GM12878 (cell line): ENCODE measurements around the gene TWIST1. TPM values are rescaled to one million over a fixed set of nuclear protein-coding genes. Genes with fewer than 3 reads are reported as not detected.

ENCODE experiments used
- ATAC-seq: fragments of 200-7000 bp; cut with Tn5 transposase; 3 replicates; pipeline ENCODE4 v1.9.1; 2020; ENCODE audit warnings: mild to moderate bottlenecking, moderate library complexity
- BruUV-seq: library from RNA; stranded (reverse); fragments of 400-500 nt; replicated peaks from 2 replicates; lab custom pipeline; 2021; lab: Mats Ljungman, UMichigan
- CTCF ChIA-PET: fragments of 300-600 bp; sonication (Branson Sonifier 250); formaldehyde crosslinking; extraction: SDS; loops from one replicate; lab custom pipeline; 2021; ENCODE audit warnings: inconsistent platforms; lab: Yijun Ruan, JAX
- POLR2A ChIA-PET: fragments of 350-600 bp; formaldehyde crosslinking; extraction: SDS; loops from one replicate; lab custom pipeline; 2021; ENCODE audit warnings: inconsistent platforms; lab: Charles Lee
- RAD21 ChIA-PET: fragments of 300-600 bp; sonication (Branson Sonifier 250); formaldehyde crosslinking; loops from one replicate; lab custom pipeline; 2023; ENCODE audit warnings: antibody characterized with exemption; ENCODE audit not compliant: unreplicated experiment; lab: Charles Lee
- SMC1A ChIA-PET: fragments of 300-600 bp; sonication (Branson Sonifier 250); formaldehyde crosslinking; loops from one replicate; lab custom pipeline; 2023; ENCODE audit not compliant: unreplicated experiment, uncharacterized antibody; lab: Charles Lee
- DNase-seq: peaks from one replicate; pipeline ENCODE4 v3.0.0-alpha.2; 2011; ENCODE audit warnings: low read depth, low spot score
- FAIRE-seq: peaks from 3 replicates; lab custom pipeline; 2011; peaks lifted over from hg19 to GRCh38; lab: Jason Lieb, UNC
- H2AFZ ChIP-seq: 2 replicates; pipeline ENCODE4 v1.6.0; 2011; ENCODE audit warnings: low read depth, low read length, control low read depth; ENCODE audit not compliant: control insufficient read depth
- H3K27ac ChIP-seq: 2 replicates; pipeline ENCODE4 v1.5.1; 2011; ENCODE audit warnings: control low read depth; ENCODE audit not compliant: control insufficient read depth, insufficient read depth
- H3K27me3 ChIP-seq, 2 experiments: replicated peaks in 1 of 2; 2 replicates each; pipeline versions ENCODE4 v1.6.0 to v1.6.1; 2011; ENCODE audit warnings: low read length in 1 of 2; ENCODE audit not compliant: control insufficient read depth in 2 of 2, insufficient read depth in 2 of 2
- H3K36me3 ChIP-seq, 2 experiments: 2 replicates each; pipeline ENCODE4 v1.5.1; 2011; ENCODE audit warnings: low read length in 1 of 2; ENCODE audit not compliant: control insufficient read depth in 2 of 2, insufficient read depth in 2 of 2
- H3K4me1 ChIP-seq: 2 replicates; pipeline ENCODE4 v1.6.1; 2011; ENCODE audit warnings: mild to moderate bottlenecking, low read length, moderate library complexity, mixed read lengths; ENCODE audit not compliant: control insufficient read depth, insufficient read depth
- H3K4me2 ChIP-seq: 2 replicates; pipeline ENCODE4 v1.6.0; 2011; ENCODE audit warnings: control low read depth; ENCODE audit not compliant: control insufficient read depth, insufficient read depth
- H3K4me3 ChIP-seq: fragments of 200-600 bp; sonication (generic); 2 replicates; pipeline ENCODE4 v1.5.1; 2016
- H3K79me2 ChIP-seq: 2 replicates; pipeline ENCODE4 v1.6.0; 2011; ENCODE audit warnings: low read length; ENCODE audit not compliant: control insufficient read depth, insufficient read depth
- H3K9ac ChIP-seq: 2 replicates; pipeline ENCODE4 v1.8.0; 2011; ENCODE audit warnings: low read length, control low read depth, mixed read lengths; ENCODE audit not compliant: control insufficient read depth, insufficient read depth
- H3K9me3 ChIP-seq: replicated peaks from 3 replicates; pipeline ENCODE4 v1.5.1; 2011; ENCODE audit warnings: mild to moderate bottlenecking, low read length; ENCODE audit not compliant: control insufficient read depth, insufficient read depth
- H4K20me1 ChIP-seq: 2 replicates; pipeline ENCODE4 v1.6.0; 2011; ENCODE audit not compliant: control insufficient read depth, insufficient read depth
- BCL11A ChIP-seq: IDR thresholded peaks from 2 replicates; pipeline ENCODE4 v1.6.1; 2011; ENCODE audit warnings: low read depth, low read length
- FOS ChIP-seq: IDR thresholded peaks from 3 replicates; pipeline ENCODE4 v1.6.1; 2011; ENCODE audit warnings: borderline replicate concordance; ENCODE audit not compliant: insufficient read length; ENCODE audit errors: extremely low read depth
- HCFC1 ChIP-seq: fragments of 150-350 bp; IDR thresholded peaks from 2 replicates; pipeline ENCODE4 v1.6.1; 2014; ENCODE audit warnings: low read length
- MXI1 ChIP-seq: fragments of 150-350 bp; IDR thresholded peaks from 2 replicates; pipeline ENCODE4 v1.6.1; 2011; ENCODE audit warnings: low read depth, mild to moderate bottlenecking, inconsistent platforms, low read length, improper control_type of control experiment
- NR2C1 ChIP-seq: fragments of 450-650 bp; IDR thresholded peaks from 2 replicates; pipeline ENCODE4 v1.6.1; 2017; ENCODE audit warnings: antibody characterized with exemption, mild to moderate bottlenecking, moderate library complexity
- NR2C2 ChIP-seq: IDR thresholded peaks from 2 replicates; pipeline ENCODE4 v1.6.1; 2011; ENCODE audit warnings: borderline replicate concordance, low read depth; ENCODE audit not compliant: control insufficient read depth, insufficient read length
- PKNOX1 ChIP-seq: fragments of 450-650 bp; IDR thresholded peaks from 2 replicates; pipeline ENCODE4 v1.6.1; 2016; ENCODE audit warnings: mild to moderate bottlenecking
- RB1 ChIP-seq: fragments of 450-650 bp; formaldehyde crosslinking; IDR thresholded peaks from 2 replicates; pipeline ENCODE4 v1.6.1; 2017; ENCODE audit warnings: mild to moderate bottlenecking, borderline replicate concordance
- RUNX3 ChIP-seq: IDR thresholded peaks from 2 replicates; pipeline ENCODE4 v1.6.1; 2012; ENCODE audit warnings: low read length, inconsistent platforms
- SMAD1 ChIP-seq: fragments of 450-650 bp; IDR thresholded peaks from 2 replicates; pipeline ENCODE4 v1.6.1; 2018; ENCODE audit warnings: mild to moderate bottlenecking, low read depth; ENCODE audit not compliant: partially characterized antibody
- SMAD5 ChIP-seq: IDR thresholded peaks from 2 replicates; pipeline ENCODE4 v1.6.1; 2016; ENCODE audit warnings: antibody characterized with exemption, low read depth
- STAT1 ChIP-seq: fragments of 450-650 bp; conservative IDR thresholded peaks from 2 replicates; pipeline ENCODE4 v1.6.1; 2014; ENCODE audit warnings: antibody characterized with exemption, mild to moderate bottlenecking
- SUZ12 ChIP-seq: fragments of 200-600 bp; sonication (generic); IDR thresholded peaks from one replicate; pipeline ENCODE4 v1.6.1; 2018; ENCODE audit warnings: antibody characterized with exemption, mild to moderate bottlenecking; ENCODE audit not compliant: unreplicated experiment
- YY1 ChIP-seq: IDR thresholded peaks from 2 replicates; pipeline ENCODE4 v1.6.1; 2011; ENCODE audit warnings: low read depth, mild to moderate bottlenecking, low read length
- ZNF207 ChIP-seq: fragments of 450-650 bp; IDR thresholded peaks from 2 replicates; pipeline ENCODE4 v1.6.1; 2014; ENCODE audit warnings: antibody characterized with exemption, mild to moderate bottlenecking, borderline replicate concordance
- ZNF24 ChIP-seq: fragments of 450-650 bp; IDR thresholded peaks from 2 replicates; pipeline ENCODE4 v1.6.1; 2017; ENCODE audit warnings: antibody characterized with exemption, mild to moderate bottlenecking
- ZSCAN29 ChIP-seq: fragments of 450-650 bp; IDR thresholded peaks from 2 replicates; pipeline ENCODE4 v1.6.1; 2017; ENCODE audit warnings: mild to moderate bottlenecking, moderate library complexity
- WGBS: methylation state at CpG from one replicate; pipeline ENCODE4 v1.1.6; 2016; ENCODE audit warnings: low lambda C conversion rate; ENCODE audit not compliant: insufficient replicate concordance, insufficient coverage; ENCODE audit errors: missing lambda C conversion rate; 5-methylcytosine and 5-hydroxymethylcytosine counted together
- in situ Hi-C: fragments of 300-500 bp; cut with MboI; formaldehyde crosslinking; loops from 9 replicates; pipeline ENCODE4 v1.14.3; 2018; ENCODE audit warnings: mixed read lengths
- intact Hi-C: fragments of 100-400 bp; cut with micrococcal nuclease; formaldehyde crosslinking; loops from one replicate; pipeline ENCODE4 v1.14.2; 2022; ENCODE audit not compliant: unreplicated experiment
- polyA plus RNA-seq, 11 experiments: library from polyadenylated mRNA; depleted of rRNA in 4 of 11; unstranded in 6 of 11; stranded (reverse) in 5 of 11; fragments of >200 nt; fragmentation: Nextera tagmentation in 4 of 11; fragmentation: Illumina TruSeq in 1 of 11; extraction: Ambion mirVana in 4 of 11; extraction: Trizol in 1 of 11; gene quantifications; 1 replicate in 1 of 11; 2 replicates in 10 of 11; pipeline versions ENCODE4 v1.2.1 to v1.2.3, GENCODE V29; 2011 to 2016; ENCODE audit warnings: inconsistent platforms in 2 of 11, missing spikeins in 2 of 11, low read depth in 1 of 11
- total RNA-seq, 4 experiments: library from RNA; depleted of rRNA in 3 of 4; stranded (reverse); fragments of >200 nt in 3 of 4; fragmentation: Illumina TruSeq in 1 of 4; extraction: Trizol in 1 of 4; gene quantifications; 2 replicates each; pipeline versions ENCODE4 v1.2.1 to v1.2.3, GENCODE V29; 2013 to 2021
- TF ChIP-seq, protein P1 (sequence below): fragments of 450-650 bp; IDR thresholded peaks from 2 replicates; pipeline ENCODE4 v1.6.1; 2017; ENCODE audit warnings: borderline replicate concordance
- TF ChIP-seq, protein P2 (sequence below): IDR thresholded peaks from 2 replicates; pipeline ENCODE4 v1.6.1; 2012; ENCODE audit warnings: low read depth, low read length, improper control_type of control experiment
- TF ChIP-seq, protein P3 (sequence below): fragments of 450-650 bp; IDR thresholded peaks from 2 replicates; pipeline ENCODE4 v1.6.1; 2017; ENCODE audit warnings: low read depth, mild to moderate bottlenecking, moderate library complexity

The TWIST1 gene
- total and polyA plus RNA-seq, 10 of the 15 experiments (the other 5 are each of a cell fraction or from before 2014, with no cell fraction given): not detected

DNA sequence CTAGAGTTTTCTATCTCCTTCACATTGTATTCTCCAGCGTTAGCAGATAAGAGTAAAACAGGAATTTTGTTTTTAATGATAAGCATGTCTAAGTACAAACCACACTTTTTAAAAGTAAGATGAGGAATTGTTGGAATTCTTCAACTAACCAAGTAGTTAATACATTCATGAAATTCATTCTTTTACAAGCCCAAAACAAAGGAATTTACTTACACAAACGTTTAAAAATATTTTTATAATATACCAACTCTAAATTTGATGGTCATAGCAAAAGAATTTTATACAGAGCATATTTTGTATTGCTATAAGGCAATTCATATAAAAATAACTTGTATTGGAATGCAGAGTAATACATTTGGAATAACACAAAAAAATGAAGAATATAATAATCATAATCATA, 51.3 kb downstream of the TWIST1 start:
- SMC1A ChIA-PET: no interaction called here
- RAD21 ChIA-PET: no interaction called here
- Histone ChIP-seq H2AFZ (no peak overlapping the region), H3K4me3 (no peak overlapping the region), H3K9me3 (no peaks in the 10 kb centered on the region), H3K36me3 (no peaks in the 10 kb centered on the region), H3K27me3 (no peaks in the 10 kb centered on the region; a peak in 1 of 4 replicates), H3K4me2 (no peak overlapping the region), H3K4me1 (no peaks in the 10 kb centered on the region), H3K9ac (no peak overlapping the region), H4K20me1 (no peaks in the 10 kb centered on the region), H3K27ac (no peak overlapping the region), H3K79me2 (no peaks in the 10 kb centered on the region)
- intact Hi-C loops: no loop called here
- POLR2A ChIA-PET: no interaction called here
- whole genome bisulfite sequencing: 18% methylated on average over 2 of the region's 2 CpGs
- BruUV-seq: no TSS peak
- CTCF ChIA-PET: no interaction called here
- in situ Hi-C loops: no loop called here
- TF ChIP-seq SMAD5 (no peak), SUZ12 (no peak), BCL11A (no peak), ZSCAN29 (no peak), RUNX3 (no peak), YY1 (no peak), NR2C2 (no peak), ZNF207 (no peak), SMAD1 (no peak), HCFC1 (no peak), NR2C1 (no peak), ZNF24 (no peak), STAT1 (no peak), MXI1 (no peak), FOS (no peak), PKNOX1 (no peak), RB1 (no peak)
- TF ChIP-seq, protein P1, sequence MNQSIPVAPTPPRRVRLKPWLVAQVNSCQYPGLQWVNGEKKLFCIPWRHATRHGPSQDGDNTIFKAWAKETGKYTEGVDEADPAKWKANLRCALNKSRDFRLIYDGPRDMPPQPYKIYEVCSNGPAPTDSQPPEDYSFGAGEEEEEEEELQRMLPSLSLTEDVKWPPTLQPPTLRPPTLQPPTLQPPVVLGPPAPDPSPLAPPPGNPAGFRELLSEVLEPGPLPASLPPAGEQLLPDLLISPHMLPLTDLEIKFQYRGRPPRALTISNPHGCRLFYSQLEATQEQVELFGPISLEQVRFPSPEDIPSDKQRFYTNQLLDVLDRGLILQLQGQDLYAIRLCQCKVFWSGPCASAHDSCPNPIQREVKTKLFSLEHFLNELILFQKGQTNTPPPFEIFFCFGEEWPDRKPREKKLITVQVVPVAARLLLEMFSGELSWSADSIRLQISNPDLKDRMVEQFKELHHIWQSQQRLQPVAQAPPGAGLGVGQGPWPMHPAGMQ: no peak
- TF ChIP-seq, protein P2, sequence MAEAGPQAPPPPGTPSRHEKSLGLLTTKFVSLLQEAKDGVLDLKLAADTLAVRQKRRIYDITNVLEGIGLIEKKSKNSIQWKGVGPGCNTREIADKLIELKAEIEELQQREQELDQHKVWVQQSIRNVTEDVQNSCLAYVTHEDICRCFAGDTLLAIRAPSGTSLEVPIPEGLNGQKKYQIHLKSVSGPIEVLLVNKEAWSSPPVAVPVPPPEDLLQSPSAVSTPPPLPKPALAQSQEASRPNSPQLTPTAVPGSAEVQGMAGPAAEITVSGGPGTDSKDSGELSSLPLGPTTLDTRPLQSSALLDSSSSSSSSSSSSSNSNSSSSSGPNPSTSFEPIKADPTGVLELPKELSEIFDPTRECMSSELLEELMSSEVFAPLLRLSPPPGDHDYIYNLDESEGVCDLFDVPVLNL: no peak
- TF ChIP-seq, protein P3, sequence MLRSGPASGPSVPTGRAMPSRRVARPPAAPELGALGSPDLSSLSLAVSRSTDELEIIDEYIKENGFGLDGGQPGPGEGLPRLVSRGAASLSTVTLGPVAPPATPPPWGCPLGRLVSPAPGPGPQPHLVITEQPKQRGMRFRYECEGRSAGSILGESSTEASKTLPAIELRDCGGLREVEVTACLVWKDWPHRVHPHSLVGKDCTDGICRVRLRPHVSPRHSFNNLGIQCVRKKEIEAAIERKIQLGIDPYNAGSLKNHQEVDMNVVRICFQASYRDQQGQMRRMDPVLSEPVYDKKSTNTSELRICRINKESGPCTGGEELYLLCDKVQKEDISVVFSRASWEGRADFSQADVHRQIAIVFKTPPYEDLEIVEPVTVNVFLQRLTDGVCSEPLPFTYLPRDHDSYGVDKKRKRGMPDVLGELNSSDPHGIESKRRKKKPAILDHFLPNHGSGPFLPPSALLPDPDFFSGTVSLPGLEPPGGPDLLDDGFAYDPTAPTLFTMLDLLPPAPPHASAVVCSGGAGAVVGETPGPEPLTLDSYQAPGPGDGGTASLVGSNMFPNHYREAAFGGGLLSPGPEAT: no peak
- DNase-seq (no peak), FAIRE-seq (no peak), ATAC-seq (no peak)
